ENCODE results near the gene ZNF451. TPM values are rescaled to one million over a fixed set of nuclear protein-coding genes. Genes with fewer than 3 reads are reported as not detected.

ZNF451 gene
- total RNA-seq, 8 experiments from 2014 or later = 47.0 to 74.7 (median 54.3) TPM

GRCh38 chr6:57173056-57173885 lies 83.3 kb downstream of the ZNF451 start:
- H3K27ac ChIP-seq = peak overlapping the region in 1 of 2 donors; percentile 91
- peak in 2 of 8 experiments; percentile 1 for ATAC-seq (replicated peaks in 6 of 8)
- 0 to 13% (median 2%) methylated on average over 1 to 19 of the region's 19 CpGs for WGBS, 10 experiments
- peaks cover 3 to 4% of the 10 kb centered on the region in 2 donors for H3K4me1 ChIP-seq (replicated peaks in 1 of 2)
- in situ Hi-C loops (cut with MboI; ENCODE audit: low pct_unique_long_range_greater_than_20kb in 2 of 9, low sequenced_read_pairs in 9 of 9, unreplicated experiment in 9 of 9) = no loop called here
- H3K4me3 ChIP-seq = peak overlapping the region; percentile 56 to 91 (median 63)

DNA sequence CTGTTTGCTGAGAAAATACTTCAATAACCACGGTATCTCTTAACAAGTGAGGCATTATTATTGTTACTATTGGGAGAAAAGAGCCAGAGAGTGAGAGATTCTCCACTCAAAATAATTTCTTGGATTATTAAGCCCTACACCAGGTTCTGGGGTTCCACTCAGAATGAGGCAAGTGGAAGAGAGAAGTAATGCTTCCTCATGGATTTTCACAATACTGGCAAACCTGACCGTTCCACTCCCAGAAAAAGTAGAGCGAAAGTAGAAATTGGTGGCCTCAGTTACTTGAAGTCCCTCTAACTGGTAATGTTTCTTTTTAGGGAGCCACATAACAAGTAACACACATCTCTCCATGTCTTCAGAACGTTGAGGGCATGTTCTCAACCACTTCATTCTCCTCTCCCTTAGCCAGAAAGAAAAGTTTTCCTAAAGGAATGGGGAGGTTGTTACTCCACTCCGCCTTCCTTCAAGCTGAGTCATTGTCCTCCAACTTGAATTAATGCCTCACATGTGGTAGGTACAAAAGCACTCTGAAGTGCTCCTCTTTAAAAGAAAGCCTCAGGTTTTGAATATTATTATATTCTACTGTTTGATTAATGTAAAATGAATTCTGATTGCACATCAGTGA lies 84.0 kb downstream of the ZNF451 start:
- Histone ChIP-seq H3K4me1 (replicated peaks in 1 of 2) (peaks cover 3 to 4% of the 10 kb centered on the region in 2 donors), H3K4me3 (peak overlapping the region in 4 of 5 donors; percentile 56 to 65 (median 62)), H3K27ac (no peak overlapping the region)
- in situ Hi-C loops (cut with MboI; ENCODE audit: low pct_unique_long_range_greater_than_20kb in 2 of 9, low sequenced_read_pairs in 9 of 9, unreplicated experiment in 9 of 9) = no loop called here
- WGBS, 10 experiments = 0 to 33% (median 0%) methylated on average over 1 to 5 of the region's 5 CpGs; no CpG with 5 or more reads in 3 of the 10 experiments
- peak in 2 of 8 experiments; percentile 3 to 8 for ATAC-seq (replicated peaks in 6 of 8)

DNA sequence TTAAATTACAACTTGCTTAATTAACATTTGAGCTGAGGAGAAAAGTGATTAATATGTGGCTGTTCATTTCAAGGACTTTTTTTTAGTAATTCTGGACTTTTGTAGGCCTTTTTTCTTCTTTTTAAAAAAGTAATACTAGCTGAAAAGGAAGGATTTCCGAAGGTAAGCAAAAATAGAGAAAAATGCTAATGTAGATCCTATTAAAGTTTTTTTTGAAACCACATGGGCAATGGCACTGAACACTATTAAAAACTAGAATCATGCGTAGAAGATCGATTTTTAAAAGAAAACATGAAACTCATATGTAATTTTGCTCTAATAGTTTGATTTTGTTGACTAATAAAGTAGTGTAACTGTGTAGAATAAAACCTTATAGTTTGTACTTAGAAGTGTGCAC lies 84.5 kb downstream of the ZNF451 start:
- in situ Hi-C loops (cut with MboI; ENCODE audit: low pct_unique_long_range_greater_than_20kb in 2 of 9, low sequenced_read_pairs in 9 of 9, unreplicated experiment in 9 of 9) = no loop called here
- Histone ChIP-seq H3K4me1 (replicated peaks in 1 of 2) (peaks cover 3 to 4% of the 10 kb centered on the region in 2 donors), H3K4me3 (no peak overlapping the region), H3K27ac (no peak overlapping the region)
- no peak for ATAC-seq (replicated peaks in 6 of 8)
- 0 to 67% (median 39%) methylated on average over 1 to 3 of the region's 3 CpGs for WGBS, 10 experiments

- peak in 1 of 8 experiments; percentile 11 for ATAC-seq (replicated peaks in 6 of 8)
- 17 to 100% (median 67%) methylated on average over 1 to 11 of the region's 11 CpGs; no CpG with 5 or more reads in 1 of the 10 experiments for WGBS, 10 experiments
- no peak overlapping the region for H3K27ac ChIP-seq
- peaks cover 3 to 4% of the 10 kb centered on the region in 2 donors for H3K4me1 ChIP-seq (replicated peaks in 1 of 2)
- in situ Hi-C loops (cut with MboI; ENCODE audit: low pct_unique_long_range_greater_than_20kb in 2 of 9, low sequenced_read_pairs in 9 of 9, unreplicated experiment in 9 of 9) = loop anchor here in 1 of 9 experiments (25.0 kb wide), 1 partner anchor 135 kb away; the partner anchor contains the start of gene PRIM2
- no peak overlapping the region for H3K4me3 ChIP-seq
Measured at GRCh38 chr6:57177545-57178265, 87.7 kb downstream of the ZNF451 start.

GRCh38 chr6:57180596-57180995 lies 90.6 kb downstream of the ZNF451 start:
- 75 to 100% (median 88%) methylated on average over 2 to 3 of the region's 3 CpGs for WGBS, 10 experiments

GRCh38 chr6:57182017-57182432 lies 92.0 kb downstream of the ZNF451 start:
- H3K4me3 ChIP-seq = no peak overlapping the region
- no peak overlapping the region for H3K27ac ChIP-seq
- WGBS, 10 experiments = 43 to 100% (median 90%) methylated on average over 1 to 2 of the region's 2 CpGs; no CpG with 5 or more reads in 1 of the 10 experiments
- ATAC-seq (replicated peaks in 6 of 8) = no peak
- H3K4me1 ChIP-seq (replicated peaks in 1 of 2) = no peaks in the 10 kb centered on the region
- in situ Hi-C loops (cut with MboI; ENCODE audit: low pct_unique_long_range_greater_than_20kb in 2 of 9, low sequenced_read_pairs in 9 of 9, unreplicated experiment in 9 of 9) = loop anchor here in 1 of 9 experiments (25.0 kb wide), 1 partner anchor 130 kb away; the partner anchor contains the start of gene PRIM2

More at GRCh38 chr6:57180596-57180995, 90.6 kb downstream of the ZNF451 start:
- H3K4me1 ChIP-seq (replicated peaks in 1 of 2) = no peaks in the 10 kb centered on the region
- ATAC-seq (replicated peaks in 6 of 8) = no peak
- in situ Hi-C loops (cut with MboI; ENCODE audit: low pct_unique_long_range_greater_than_20kb in 2 of 9, low sequenced_read_pairs in 9 of 9, unreplicated experiment in 9 of 9) = loop anchor here in 1 of 9 experiments (25.0 kb wide), 1 partner anchor 132 kb away; the partner anchor contains the start of gene PRIM2
- H3K4me3 ChIP-seq = no peak overlapping the region
- H3K27ac ChIP-seq = no peak overlapping the region

DNA sequence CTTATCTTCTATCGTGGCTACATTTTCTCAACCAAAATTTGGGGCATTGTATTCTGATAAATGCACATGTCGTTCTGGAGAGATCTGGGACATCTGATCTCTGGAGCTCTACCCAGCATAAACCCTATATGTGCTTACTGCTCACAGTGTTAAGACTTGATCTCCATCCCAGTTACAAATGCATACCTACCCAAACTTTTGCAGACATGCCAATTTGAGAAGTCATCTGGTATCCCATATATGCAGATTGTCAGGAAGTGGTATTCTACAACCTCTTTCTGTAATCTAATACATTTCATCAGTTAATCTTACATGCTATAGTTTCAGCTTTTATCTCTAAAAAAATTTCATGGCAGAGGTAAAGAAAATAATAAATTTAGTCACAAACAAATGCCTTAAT lies 93.3 kb downstream of the ZNF451 start:
- Histone ChIP-seq H3K4me1 (replicated peaks in 1 of 2) (no peaks in the 10 kb centered on the region), H3K27ac (no peak overlapping the region), H3K4me3 (no peak overlapping the region)
- in situ Hi-C loops (cut with MboI; ENCODE audit: low pct_unique_long_range_greater_than_20kb in 2 of 9, low sequenced_read_pairs in 9 of 9, unreplicated experiment in 9 of 9) = loop anchor here in 1 of 9 experiments (25.0 kb wide), 1 partner anchor 129 kb away; the partner anchor contains the start of gene PRIM2
- no peak for ATAC-seq (replicated peaks in 6 of 8)
- WGBS, 10 experiments = 50 to 100% (median 92%) methylated on average over 1 to 2 of the region's 2 CpGs; no CpG with 5 or more reads in 1 of the 10 experiments

- ATAC-seq (replicated peaks in 6 of 8) = peak in 2 of 8 experiments; percentile 40 to 51
- 69 to 96% (median 78%) methylated on average over 2 of the region's 2 CpGs; no CpG with 5 or more reads in 2 of the 10 experiments for WGBS, 10 experiments
- Histone ChIP-seq H3K4me3 (no peak overlapping the region), H3K27ac (no peak overlapping the region), H3K4me1 (replicated peaks in 1 of 2) (no peaks in the 10 kb centered on the region)
- in situ Hi-C loops (cut with MboI; ENCODE audit: low pct_unique_long_range_greater_than_20kb in 2 of 9, low sequenced_read_pairs in 9 of 9, unreplicated experiment in 9 of 9) = loop anchor here in 1 of 9 experiments (25.0 kb wide), 1 partner anchor 122 kb away; the partner anchor contains the start of gene PRIM2
Measured at GRCh38 chr6:57190140-57190539, 100.2 kb downstream of the ZNF451 start.

- ATAC-seq (replicated peaks in 6 of 8) = no peak
- H3K4me1 ChIP-seq (replicated peaks in 1 of 2) = no peaks in the 10 kb centered on the region
- H3K4me3 ChIP-seq = no peak overlapping the region
- no peak overlapping the region for H3K27ac ChIP-seq
- in situ Hi-C loops (cut with MboI; ENCODE audit: low pct_unique_long_range_greater_than_20kb in 2 of 9, low sequenced_read_pairs in 9 of 9, unreplicated experiment in 9 of 9) = loop anchor here in 1 of 9 experiments (25.0 kb wide), 1 partner anchor 119 kb away; the partner anchor contains the start of gene PRIM2
Measured at GRCh38 chr6:57193177-57193576, 103.2 kb downstream of the ZNF451 start.

GRCh38 chr6:57195457-57195856 lies 105.5 kb downstream of the ZNF451 start:
- no peak for ATAC-seq (replicated peaks in 6 of 8)
- no peak overlapping the region for H3K4me3 ChIP-seq
- in situ Hi-C loops (cut with MboI; ENCODE audit: low pct_unique_long_range_greater_than_20kb in 2 of 9, low sequenced_read_pairs in 9 of 9, unreplicated experiment in 9 of 9) = loop anchor here in 1 of 9 experiments (25.0 kb wide), 1 partner anchor 117 kb away; the partner anchor contains the start of gene PRIM2
- 83 to 100% (median 86%) methylated on average over 1 to 2 of the region's 2 CpGs; no CpG with 5 or more reads in 5 of the 10 experiments for WGBS, 10 experiments
- no peaks in the 10 kb centered on the region for H3K4me1 ChIP-seq (replicated peaks in 1 of 2)
- no peak overlapping the region for H3K27ac ChIP-seq

- Histone ChIP-seq H3K4me3 (no peak overlapping the region), H3K27ac (no peak overlapping the region), H3K4me1 (replicated peaks in 1 of 2) (peaks cover 0 to 4% of the 10 kb centered on the region in 2 donors)
- peak in 2 of 8 experiments; percentile 41 to 66 for ATAC-seq (replicated peaks in 6 of 8)
- in situ Hi-C loops (cut with MboI; ENCODE audit: low pct_unique_long_range_greater_than_20kb in 2 of 9, low sequenced_read_pairs in 9 of 9, unreplicated experiment in 9 of 9) = loop anchor here in 1 of 9 experiments (25.0 kb wide), 1 partner anchor 113 kb away; the partner anchor contains the start of gene PRIM2
- 80 to 100% (median 88%) methylated on average over 1 to 5 of the region's 6 CpGs; no CpG with 5 or more reads in 2 of the 10 experiments for WGBS, 10 experiments
Measured at GRCh38 chr6:57198926-57199636, 109.1 kb downstream of the ZNF451 start.

DNA sequence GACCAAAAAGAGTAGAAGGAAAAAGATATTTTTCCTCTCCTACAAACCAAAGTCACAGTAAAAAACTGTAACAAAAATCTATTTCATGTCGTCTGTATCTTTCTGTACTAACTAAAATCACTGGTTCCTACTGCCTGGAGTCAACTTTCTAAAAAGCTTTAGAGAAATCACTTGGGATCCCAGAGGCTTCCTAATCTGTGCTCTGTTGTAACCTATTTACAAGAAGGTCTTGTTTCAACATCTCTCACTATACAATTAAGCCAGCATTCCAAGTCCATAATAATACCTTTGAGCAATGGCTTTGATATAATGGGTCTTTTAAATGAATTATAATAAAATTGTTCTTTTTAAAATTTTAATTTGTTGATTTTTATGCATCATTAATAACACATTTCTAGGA lies 111.7 kb downstream of the ZNF451 start:
- Histone ChIP-seq H3K4me3 (no peak overlapping the region), H3K27ac (no peak overlapping the region), H3K4me1 (replicated peaks in 1 of 2) (peaks cover 0 to 4% of the 10 kb centered on the region in 2 donors)
- WGBS, 10 experiments = 43 to 100% (median 89%) methylated on average over 1 of the region's 1 CpG; no CpG with 5 or more reads in 4 of the 10 experiments
- ATAC-seq (replicated peaks in 6 of 8) = no peak
- in situ Hi-C loops (cut with MboI; ENCODE audit: low pct_unique_long_range_greater_than_20kb in 2 of 9, low sequenced_read_pairs in 9 of 9, unreplicated experiment in 9 of 9) = no loop called here

Measured in motor neuron (in vitro differentiated cells).